GM21367 (cell line): ENCODE results near the gene TPBGL.

Source experiments
- ATAC-seq: cut with Tn5 transposase; IDR thresholded peaks from one replicate; pipeline ENCODE4 v1.9.1; 2021; ENCODE audit not compliant: unreplicated experiment

TPBGL gene, protein sequence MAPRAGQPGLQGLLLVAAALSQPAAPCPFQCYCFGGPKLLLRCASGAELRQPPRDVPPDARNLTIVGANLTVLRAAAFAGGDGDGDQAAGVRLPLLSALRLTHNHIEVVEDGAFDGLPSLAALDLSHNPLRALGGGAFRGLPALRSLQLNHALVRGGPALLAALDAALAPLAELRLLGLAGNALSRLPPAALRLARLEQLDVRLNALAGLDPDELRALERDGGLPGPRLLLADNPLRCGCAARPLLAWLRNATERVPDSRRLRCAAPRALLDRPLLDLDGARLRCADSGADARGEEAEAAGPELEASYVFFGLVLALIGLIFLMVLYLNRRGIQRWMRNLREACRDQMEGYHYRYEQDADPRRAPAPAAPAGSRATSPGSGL

DNA sequence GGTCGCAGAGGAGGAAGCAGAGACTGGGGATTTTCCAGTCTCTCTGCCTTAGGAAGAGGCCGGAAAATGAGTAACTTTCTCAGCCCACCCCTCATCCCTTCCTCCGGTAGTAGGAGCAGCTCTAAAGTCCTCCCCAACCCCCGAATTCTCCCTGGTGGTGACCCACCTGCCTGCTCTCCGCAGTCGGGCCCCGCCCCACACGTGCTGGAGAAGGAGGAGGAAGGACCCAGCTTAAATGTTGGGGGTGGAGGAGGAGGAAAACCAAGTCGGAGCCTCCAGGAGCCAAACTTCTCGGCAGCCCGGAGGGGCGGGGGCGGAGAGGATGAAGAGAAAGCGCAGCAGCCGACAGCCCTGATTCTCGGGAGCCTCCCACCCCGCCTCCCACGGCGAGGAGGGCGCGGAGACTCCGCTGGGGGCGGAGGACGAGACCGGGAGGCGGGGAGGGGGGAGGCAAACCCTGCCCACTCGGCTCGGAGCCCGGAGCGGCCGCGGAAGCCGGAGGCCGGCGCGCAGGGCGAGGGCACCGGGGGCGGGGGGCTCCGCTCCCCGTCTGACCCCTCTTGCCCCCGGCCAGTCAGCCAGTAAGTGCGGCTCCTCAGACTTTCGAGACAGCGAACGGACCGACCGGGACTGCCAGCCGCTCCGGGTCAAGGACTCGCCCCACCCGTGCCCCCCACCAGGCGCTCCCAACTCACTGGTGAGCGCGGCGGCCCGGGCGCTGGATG, at the start of gene TPBGL:
Gene TPBGL (plus strand): TSS at position 464 of the 725 bp plus-strand sequence. CDS start 276 bp downstream, outside the sequence.
- ATAC-seq, result no peak

DNA sequence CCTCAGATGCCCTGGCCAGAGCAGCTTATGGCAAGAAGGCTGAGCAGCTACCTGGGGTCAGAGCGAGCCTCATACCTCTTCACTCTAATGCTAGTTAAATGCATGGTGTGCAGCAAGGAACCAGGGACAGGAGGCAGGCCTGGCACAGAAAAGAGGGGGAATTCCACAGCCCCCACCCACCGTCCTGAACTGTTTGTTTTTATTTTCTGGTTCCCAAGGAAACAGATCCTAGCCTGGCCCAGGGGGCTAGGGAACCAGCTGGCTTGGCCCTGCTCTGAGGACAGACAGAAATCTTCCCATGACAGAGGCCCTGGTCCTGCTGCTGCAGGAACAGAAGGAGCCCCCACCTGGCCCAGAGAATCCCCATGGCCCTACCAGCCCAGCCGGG, 49.2 kb upstream of the TPBGL start:
- no peak for ATAC-seq

DNA sequence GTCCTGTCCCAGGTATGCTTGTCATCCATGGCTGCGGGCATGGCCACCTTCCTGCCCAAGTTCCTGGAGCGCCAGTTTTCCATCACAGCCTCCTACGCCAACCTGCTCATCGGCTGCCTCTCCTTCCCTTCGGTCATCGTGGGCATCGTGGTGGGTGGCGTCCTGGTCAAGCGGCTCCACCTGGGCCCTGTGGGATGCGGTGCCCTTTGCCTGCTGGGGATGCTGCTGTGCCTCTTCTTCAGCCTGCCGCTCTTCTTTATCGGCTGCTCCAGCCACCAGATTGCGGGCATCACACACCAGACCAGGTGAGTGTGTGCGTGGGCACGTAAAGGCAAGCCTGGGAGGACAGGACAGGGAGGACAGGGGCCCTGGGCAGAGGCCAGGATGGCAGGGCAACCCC, 47.3 kb upstream of the TPBGL start:
- no peak for ATAC-seq

DNA sequence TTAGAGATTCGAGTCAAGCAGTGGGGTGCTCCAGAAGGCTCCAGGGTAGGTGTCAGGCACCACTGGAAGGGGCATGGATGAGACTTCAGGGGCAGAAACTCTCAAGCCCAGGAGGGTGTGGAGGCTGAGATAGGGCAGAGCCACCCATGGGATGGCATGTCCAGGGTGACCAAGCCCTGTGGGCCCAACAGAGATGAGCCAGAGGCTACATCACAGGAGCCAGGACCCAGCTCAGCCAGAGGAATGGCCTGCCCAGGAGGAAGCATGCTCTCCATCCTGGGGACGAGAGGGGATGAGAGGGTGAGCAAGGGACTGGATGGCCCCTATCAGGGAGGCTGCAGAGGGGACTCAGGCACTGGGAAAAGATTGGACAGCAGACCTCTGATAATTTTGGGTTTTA, 46.9 kb upstream of the TPBGL start:
- no peak for ATAC-seq

DNA sequence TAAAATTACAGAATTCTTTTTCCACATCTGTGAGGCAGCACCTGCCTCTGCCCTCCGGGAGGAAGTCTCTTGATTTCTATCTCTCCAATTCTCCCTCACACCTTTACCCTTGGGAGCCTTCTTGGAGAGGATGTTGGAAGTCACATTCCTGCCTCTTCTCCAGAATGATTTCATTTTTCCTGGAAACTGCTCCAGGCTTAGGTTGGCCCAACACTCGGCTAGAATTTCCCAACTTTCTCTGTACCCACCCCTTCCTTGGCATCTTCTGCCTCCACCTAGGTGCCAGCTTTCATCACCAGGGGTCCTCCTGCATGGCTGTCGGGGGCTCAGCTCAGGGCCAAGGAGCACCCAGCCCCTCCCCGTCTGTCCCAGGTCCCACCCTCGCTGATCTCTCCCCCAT, 46.4 kb upstream of the TPBGL start:
- no peak for ATAC-seq

DNA sequence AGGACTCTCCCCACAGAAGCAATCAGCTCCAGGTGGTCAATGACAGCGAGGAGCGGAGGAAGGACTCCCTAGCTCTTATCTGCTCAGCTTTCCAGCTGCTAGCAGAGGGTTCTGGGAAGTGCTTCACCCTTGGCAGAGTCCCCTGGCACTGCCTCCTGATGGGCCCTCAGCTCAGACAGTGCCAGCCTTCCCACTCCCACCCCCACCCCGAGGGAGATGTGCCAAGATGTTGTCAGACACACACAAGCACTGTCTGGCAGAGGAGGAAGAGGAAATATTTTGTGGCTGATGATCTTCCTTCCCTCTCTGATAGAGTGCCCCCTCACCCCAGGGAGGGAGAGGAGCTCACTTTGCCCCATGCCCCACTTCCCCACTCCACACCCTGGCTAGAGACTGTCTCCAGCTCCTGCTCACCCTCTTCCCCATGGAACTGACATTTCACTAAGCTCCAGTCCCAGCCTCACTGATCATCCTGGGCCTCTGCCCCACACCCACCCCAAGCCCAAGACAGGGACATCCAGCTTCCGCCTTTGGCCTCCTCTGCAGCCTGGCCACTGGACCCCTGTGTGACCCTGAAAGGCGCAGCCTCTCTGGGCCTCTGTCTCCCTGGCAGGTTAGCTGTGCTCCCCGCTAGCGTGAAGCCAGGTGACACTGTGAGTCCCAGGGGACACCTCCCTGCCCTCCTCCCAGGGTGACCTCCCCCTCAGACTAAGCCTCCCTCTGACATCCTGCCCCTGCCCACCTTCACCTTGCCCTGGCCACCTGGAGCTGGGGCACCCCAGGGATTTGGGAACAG, 45.2 kb upstream of the TPBGL start:
- ATAC-seq, result no peak

DNA sequence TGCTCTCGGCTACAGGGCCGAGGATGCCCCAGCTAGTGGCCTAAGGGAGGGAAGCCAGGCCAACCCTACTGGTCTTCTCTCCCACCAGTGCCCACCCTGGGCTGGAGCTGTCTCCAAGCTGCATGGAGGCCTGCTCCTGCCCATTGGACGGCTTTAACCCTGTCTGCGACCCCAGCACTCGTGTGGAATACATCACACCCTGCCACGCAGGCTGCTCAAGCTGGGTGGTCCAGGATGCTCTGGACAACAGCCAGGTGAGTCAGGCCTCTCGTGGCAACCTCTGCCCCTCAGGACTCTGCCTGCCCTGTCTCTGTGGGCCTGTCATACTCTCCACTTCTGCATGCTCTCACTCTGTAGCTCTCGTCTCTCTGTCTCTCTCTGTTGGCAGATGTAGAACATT, 44.1 kb upstream of the TPBGL start:
- ATAC-seq, result no peak

DNA sequence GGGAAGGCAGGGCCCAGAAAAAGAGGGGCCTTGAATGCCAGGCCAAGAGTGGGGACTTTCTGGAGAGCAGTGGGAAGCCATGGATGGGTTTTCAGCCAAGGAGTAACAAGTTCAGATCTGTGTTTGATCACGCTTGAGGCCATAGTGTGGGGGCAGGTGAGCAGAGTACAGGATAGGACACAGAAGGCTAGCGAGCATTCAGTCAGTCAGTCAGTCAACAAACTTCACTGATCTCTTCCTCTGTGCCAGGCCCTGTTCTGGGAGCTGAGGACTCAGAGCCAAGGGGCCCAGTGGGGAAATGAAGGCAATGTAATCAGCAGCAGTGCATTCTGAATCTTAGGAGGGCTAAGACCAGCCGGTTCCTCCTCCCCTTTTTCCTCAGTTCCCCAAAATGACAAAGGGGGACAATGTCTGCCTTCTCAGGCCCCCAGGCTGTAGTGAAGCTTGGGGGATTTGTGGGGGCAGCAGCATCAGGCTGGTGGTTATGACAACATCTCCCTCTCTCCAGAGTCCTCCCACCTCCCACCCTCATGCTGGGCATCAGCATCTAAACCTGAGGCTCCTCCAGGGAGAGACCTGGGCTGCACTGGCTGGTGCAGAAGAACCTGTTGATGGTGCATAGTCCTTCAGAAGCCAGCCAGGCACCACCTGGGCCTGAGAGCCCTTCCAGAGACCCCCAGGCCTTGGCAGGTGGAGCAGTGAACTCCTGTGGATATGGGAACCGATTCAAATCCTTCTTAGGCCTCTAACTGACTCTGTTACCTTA, 42.9 kb upstream of the TPBGL start:
- ATAC-seq, result no peak

DNA sequence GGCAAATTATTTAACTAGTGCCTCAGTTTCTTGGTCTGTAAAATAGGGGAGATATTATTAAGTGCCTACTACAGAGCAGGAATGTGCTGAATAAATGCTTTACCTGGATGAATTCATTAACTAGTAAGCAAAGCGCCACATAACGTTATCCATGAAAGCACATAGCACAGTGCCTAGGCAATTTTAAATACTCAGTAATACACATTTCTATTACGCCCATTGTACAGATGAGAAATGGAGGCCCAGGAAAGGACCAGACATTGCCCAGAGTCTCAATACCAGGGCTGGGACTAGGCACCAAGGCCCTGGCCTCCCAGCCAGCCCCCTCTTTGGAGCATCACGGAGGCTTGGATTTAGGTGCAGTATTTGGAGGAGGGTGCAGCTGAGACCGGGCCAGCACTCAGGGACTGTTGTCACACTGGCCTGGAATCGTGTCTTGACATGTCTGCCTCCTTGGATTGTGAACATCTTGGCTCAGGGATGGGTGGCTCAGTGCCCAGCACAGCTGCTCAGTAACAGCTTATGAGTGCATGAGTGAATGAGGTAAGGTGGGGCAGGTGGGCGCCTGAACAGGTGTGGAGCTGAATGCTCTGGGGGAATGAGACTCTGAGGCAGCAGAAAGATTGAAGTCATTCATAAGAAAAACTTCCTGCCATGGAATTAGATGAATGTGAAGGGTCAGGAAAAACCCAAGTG, 42.1 kb upstream of the TPBGL start:
- ATAC-seq, result no peak

DNA sequence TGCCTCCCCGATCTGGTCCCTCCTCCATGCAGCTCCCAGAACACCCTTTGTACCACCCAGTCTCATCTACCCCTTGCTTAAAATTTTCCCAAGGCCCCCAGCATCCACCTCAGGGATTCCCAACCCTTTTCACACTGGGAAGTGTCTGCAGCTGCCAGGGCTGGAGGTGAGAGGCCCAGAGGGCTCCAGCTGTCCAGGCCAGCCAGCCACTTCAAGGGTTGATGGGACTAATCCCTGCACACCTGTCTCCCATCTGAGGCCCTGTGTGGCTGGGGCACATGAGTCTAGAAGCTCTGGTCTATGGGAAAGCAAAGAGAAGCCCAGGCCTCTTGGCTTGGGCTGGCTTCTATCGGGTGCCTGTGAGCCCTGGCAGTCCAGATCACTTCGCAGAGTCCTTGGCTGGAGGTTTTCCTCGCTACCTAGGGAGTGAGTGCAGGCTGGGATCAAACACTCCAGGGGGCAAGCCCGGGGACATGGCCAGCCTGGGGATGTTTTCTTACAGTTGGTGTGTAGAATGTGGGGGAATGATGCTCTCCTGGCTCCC, 41.1 kb upstream of the TPBGL start:
- no peak for ATAC-seq

DNA sequence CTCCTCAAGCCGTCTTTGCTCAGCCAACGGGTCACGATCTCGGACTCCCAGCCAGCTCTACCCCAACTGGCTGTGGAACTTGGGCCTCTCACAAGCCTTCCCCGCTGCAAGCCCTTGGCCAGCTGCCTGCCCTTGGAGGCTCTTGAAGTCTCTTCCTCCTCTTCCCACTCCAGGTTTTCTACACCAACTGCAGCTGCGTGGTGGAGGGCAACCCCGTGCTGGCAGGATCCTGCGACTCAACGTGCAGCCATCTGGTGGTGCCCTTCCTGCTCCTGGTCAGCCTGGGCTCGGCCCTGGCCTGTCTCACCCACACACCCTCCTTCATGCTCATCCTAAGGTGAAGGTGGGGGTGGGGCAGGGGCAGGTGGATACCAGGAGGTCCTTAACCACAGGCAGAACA, 40.5 kb upstream of the TPBGL start:
- ATAC-seq, result no peak

DNA sequence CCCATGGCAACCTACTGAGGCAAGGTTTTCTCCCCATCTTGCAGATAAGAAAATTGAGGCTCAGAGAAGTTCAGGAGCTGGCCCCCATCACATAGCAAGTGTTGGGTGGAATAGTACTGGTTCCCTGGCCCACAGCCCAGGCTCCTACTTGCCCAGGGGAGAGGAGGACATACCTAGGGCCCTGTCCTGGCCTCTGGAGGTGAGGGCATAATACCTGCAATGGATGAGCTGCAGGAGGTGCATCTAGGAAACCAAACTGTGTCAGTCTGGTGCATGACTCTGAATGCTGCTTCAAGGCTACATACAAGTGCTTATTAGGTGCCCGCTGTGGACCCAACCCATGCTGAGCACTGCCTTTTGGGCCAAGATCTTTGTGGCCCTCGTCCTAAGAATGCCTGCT, 40.0 kb upstream of the TPBGL start:
- no peak for ATAC-seq

DNA sequence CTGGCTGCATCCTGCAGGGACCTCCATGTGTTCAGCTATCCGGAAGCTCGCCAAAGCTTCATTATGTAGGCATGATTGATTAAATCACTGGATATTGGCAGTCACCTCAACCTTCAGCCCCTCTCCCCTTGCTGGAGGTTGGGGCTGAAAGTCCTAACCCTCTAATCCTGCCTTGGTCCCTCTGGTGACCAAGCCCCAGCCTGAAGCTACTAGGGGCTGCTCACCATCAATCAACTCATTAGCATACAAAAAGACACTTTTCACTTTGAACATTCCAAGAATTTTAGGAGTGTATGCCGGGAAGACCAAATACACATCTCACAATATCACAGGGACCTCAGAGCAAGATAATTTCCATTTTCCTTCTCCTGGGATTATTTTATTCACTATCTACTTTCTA, 38.8 kb upstream of the TPBGL start:
- no peak for ATAC-seq

DNA sequence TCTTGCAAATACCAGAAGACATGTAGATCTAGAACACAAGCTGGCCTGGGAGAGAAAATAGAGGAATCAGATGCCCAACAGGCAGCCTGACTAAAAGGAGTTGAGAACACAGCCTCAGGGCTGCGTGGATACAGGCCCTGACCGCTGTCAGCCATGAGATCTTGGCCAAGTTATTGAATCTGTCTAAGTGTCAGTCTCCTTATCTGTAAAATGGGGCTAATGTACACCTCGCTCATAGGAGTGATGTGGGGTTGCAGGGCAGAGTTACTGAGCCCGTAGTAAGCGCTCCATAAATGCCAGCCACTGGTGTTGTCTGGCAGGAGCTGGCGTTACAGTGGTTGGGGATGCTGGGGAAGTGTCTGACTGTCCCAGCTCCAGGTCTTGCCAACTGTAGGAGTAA, 38.4 kb upstream of the TPBGL start:
- ATAC-seq, result no peak

DNA sequence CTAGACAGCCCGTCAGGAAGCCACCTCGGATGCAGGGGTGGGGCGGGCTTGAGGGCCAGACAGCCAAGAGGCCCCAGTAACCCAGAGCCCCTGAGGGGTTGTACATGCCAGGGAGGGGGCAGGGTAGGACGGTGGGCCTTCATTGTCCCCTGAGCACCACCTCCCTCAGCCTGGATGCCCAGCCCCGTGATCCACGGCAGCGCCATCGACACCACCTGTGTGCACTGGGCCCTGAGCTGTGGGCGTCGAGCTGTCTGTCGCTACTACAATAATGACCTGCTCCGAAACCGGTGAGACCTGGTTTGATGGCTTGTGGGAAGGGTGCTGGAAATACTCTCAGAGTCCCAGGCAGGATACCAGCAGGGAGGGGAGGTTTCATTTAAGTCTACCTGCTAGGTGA, 37.4 kb upstream of the TPBGL start:
- ATAC-seq, result no peak

DNA sequence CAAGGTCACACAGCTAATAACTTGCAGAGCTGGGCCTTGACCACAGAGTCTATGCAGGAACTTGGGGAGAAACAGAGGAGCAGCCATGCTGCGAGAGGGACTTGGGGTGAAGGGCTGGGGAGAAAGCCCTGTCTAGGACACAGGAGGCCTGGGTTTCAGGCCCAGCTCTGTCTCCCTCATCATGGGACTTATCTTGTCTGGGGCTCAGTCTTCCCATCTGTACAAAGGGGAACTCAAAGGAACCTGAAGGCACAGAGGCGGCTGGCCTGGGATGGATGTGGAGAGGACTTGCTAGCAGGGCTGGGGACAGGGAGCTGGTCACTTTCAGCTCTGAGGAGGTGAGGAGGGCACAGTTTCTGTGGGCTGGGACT, 36.9 kb upstream of the TPBGL start:
- ATAC-seq, result no peak

DNA sequence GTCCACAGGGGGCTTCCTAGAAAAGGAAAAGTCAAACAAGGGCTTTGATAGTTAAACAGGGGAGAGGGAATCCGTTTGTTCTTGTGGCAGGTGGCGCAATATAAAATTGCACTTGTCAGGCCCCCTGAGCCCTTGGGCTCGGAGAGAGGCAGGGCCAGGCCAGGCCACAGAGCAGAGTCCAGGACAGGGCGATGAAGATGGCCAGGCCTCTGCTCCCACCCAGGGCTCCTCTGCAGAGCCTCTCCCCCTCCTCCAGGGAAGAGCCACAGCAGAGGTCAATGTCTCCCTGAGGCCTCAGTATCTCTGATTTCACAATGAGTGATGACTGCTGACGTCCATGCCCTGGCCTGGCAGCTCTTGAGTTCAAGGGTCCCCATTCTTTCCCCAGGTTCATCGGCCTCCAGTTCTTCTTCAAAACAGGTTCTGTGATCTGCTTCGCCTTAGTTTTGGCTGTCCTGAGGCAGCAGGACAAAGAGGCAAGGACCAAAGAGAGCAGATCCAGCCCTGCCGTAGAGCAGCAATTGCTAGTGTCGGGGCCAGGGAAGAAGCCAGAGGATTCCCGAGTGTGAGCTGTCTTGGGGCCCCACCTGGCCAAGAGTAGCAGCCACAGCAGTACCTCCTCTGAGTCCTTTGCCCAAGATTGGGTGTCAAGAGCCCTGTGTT, 36.4 kb upstream of the TPBGL start:
- ATAC-seq, result no peak

DNA sequence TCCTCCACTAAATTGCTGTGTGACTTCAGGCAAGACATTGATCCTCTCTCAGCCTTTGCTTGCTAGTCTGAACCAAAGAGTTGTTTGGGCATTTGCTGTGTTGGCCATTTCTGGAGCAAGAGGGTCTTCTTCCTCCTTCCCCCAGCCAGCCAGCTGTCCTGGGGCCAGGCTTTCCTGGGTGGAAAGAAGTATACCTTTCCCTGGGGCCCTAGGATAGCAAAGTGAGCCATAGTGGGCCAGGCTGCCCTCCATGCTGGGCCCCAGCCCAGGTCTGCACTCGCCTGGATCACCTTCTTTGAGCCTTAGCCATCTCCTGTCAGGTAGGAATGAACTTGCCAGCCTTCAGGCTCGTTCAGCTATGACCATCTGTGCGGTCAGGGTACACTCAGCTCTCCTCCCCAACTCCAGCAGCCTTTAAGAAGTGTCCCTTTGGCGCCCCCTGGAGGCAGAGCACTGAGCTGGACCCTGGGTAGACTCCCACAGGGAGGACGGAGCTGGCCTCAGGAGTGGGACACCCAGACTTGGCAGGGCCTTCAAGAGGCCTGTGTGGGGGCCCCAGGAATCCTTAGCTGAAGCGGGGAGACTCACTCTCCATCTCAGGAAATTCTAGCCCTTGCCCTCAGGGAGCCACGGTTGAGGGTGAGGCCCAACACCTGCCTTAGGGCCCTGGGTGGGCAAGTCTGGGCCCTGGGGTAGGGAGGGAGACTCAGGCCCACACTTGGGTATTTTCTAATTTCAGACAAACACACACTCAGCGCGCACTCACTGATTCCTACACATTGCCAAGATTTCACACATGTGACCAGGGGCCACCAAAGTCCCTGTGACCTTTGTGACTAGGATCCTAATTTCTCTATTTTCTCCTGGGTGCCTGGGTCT, 35.6 kb upstream of the TPBGL start:
- ATAC-seq, result no peak

DNA sequence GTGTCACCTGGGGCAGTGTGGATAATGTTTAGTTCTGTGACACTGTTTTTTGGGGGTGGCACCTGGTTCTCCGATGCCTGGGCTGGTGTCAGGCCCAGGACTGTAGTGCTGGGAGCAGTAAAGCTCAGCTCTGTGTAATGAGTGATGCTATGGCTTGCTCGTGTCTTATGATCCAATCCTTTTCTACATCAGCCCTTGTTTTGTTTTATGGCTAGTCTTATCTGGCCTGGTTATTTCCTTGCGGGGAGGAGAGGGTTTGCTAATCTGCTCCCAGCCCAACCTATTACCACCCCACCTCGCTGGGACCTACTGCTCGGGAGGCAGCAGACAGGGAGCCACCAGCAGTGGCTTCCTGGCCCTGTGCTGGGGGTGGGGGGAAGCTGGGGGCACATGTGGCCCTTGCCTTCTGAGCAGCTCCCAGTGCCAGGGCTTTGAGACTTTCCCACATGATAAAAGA, 35.0 kb upstream of the TPBGL start:
- ATAC-seq, result no peak
